HG02759 (cell line): ENCODE results near the gene DHRSX.
"Not testable (repeated sequence)": the region's sequence is repeated elsewhere in the genome, so short reads cannot be mapped to it uniquely, and the experiment has no call there.

Experiments
- ATAC-seq: cut with Tn5 transposase; IDR thresholded peaks from one replicate; pipeline ENCODE4 v1.9.1; 2021; ENCODE audit warnings: mild to moderate bottlenecking, moderate library complexity; ENCODE audit not compliant: unreplicated experiment

The DHRSX gene

GRCh38 chrX:2460821-2461710, 39.7 kb downstream of the DHRSX start:
- ATAC-seq: not testable (repeated sequence)

- ATAC-seq: not testable (repeated sequence)
Measured at GRCh38 chrX:2460048-2460447, 40.7 kb downstream of the DHRSX start.

GRCh38 chrX:2458309-2458708, 42.5 kb downstream of the DHRSX start:
- no peak for ATAC-seq

- ATAC-seq: no peak
Measured at GRCh38 chrX:2457289-2458133, 43.3 kb downstream of the DHRSX start.

- ATAC-seq: not testable (repeated sequence)
Measured at GRCh38 chrX:2456091-2456490, 44.7 kb downstream of the DHRSX start.

- not testable (repeated sequence) for ATAC-seq
Measured at GRCh38 chrX:2454620-2455019, 46.2 kb downstream of the DHRSX start.

GRCh38 chrX:2452799-2453198, 48.0 kb downstream of the DHRSX start:
- no peak for ATAC-seq

- ATAC-seq: no peak
Measured at GRCh38 chrX:2452317-2452784, 48.4 kb downstream of the DHRSX start.

- ATAC-seq: no peak
Measured at GRCh38 chrX:2451501-2452316, 49.1 kb downstream of the DHRSX start.

- no peak for ATAC-seq
Measured at GRCh38 chrX:2450681-2451080, 50.1 kb downstream of the DHRSX start.

- peak; percentile 60 for ATAC-seq
Measured at GRCh38 chrX:2449135-2449886, 51.5 kb downstream of the DHRSX start.

GRCh38 chrX:2447484-2447883, 53.3 kb downstream of the DHRSX start:
- ATAC-seq: no peak

GRCh38 chrX:2446815-2447214, 54.0 kb downstream of the DHRSX start:
- ATAC-seq: no peak

GRCh38 chrX:2445662-2446623, 54.8 kb downstream of the DHRSX start:
- no peak for ATAC-seq

GRCh38 chrX:2442694-2443093, 58.1 kb downstream of the DHRSX start:
- ATAC-seq: no peak

- no peak for ATAC-seq
Measured at GRCh38 chrX:2441466-2441865, 59.3 kb downstream of the DHRSX start.

- no peak for ATAC-seq
Measured at GRCh38 chrX:2439613-2440012, 61.2 kb downstream of the DHRSX start.

GRCh38 chrX:2435465-2435864, 65.3 kb downstream of the DHRSX start:
- no peak for ATAC-seq
